IPS-18c (cell line): Measurements from ENCODE around the gene DUSP22.

Source experiments
- H3K4me3 ChIP-seq: 2 replicates; pipeline ENCODE4 v1.7.0; 2013; ENCODE audit warnings: low read depth, mild to moderate bottlenecking, low read length, moderate library complexity; ENCODE audit not compliant: insufficient read depth
- H3K9me3 ChIP-seq: one replicate; pipeline ENCODE4 v1.6.1; 2013; ENCODE audit warnings: mild to moderate bottlenecking, low read length, moderate library complexity; ENCODE audit not compliant: control insufficient read depth, insufficient read depth

The DUSP22 gene

GRCh38 chr6:383856-384255 is 91.6 kb downstream of the DUSP22 start:
- no peak overlapping the region for H3K4me3 ChIP-seq

GRCh38 chr6:384898-385297 is 92.6 kb downstream of the DUSP22 start:
- peaks cover 2% of the 10 kb centered on the region for H3K9me3 ChIP-seq
- no peak overlapping the region for H3K4me3 ChIP-seq

More at GRCh38 chr6:383856-384255, 91.6 kb downstream of the DUSP22 start:
- peaks cover 2% of the 10 kb centered on the region for H3K9me3 ChIP-seq

- Histone ChIP-seq H3K4me3 (no peak overlapping the region), H3K9me3 (peaks cover 2% of the 10 kb centered on the region)
Measured at GRCh38 chr6:385614-386013, 93.3 kb downstream of the DUSP22 start.

GRCh38 chr6:386688-387266 is 94.5 kb downstream of the DUSP22 start:
- no peak overlapping the region for H3K4me3 ChIP-seq

GRCh38 chr6:387293-387741 is 95.0 kb downstream of the DUSP22 start:
- Histone ChIP-seq H3K4me3 (no peak overlapping the region), H3K9me3 (peaks cover 2% of the 10 kb centered on the region)

More at GRCh38 chr6:386688-387266, 94.5 kb downstream of the DUSP22 start:
- H3K9me3 ChIP-seq: peaks cover 2% of the 10 kb centered on the region

GRCh38 chr6:388202-388903 is 96.1 kb downstream of the DUSP22 start:
- Histone ChIP-seq H3K9me3 (peaks cover 2% of the 10 kb centered on the region), H3K4me3 (no peak overlapping the region)

GRCh38 chr6:389143-389542 is 96.9 kb downstream of the DUSP22 start:
- Histone ChIP-seq H3K4me3 (no peak overlapping the region), H3K9me3 (peaks cover 2% of the 10 kb centered on the region)

GRCh38 chr6:389622-390021 is 97.3 kb downstream of the DUSP22 start:
- Histone ChIP-seq H3K4me3 (no peak overlapping the region; the same call in 1 of the 2 replicates), H3K9me3 (peaks cover 2% of the 10 kb centered on the region)

- Histone ChIP-seq H3K9me3 (no peaks in the 10 kb centered on the region), H3K4me3 (peak overlapping the region; percentile 52)
Measured at GRCh38 chr6:390914-391558, 98.7 kb downstream of the DUSP22 start.

GRCh38 chr6:391559-392440 is 99.5 kb downstream of the DUSP22 start, which contains the start of gene IRF4:
Gene IRF4 (plus strand): TSS chr6:391752. CDS start chr6:393153, 1,401 bp downstream.
- H3K9me3 ChIP-seq: no peaks in the 10 kb centered on the region
- H3K4me3 ChIP-seq: peak within 1 kb of the TSS; percentile 58

- H3K4me3 ChIP-seq: peak overlapping the region; percentile 58
- H3K9me3 ChIP-seq: no peaks in the 10 kb centered on the region
Measured at GRCh38 chr6:392441-393390, 100.4 kb downstream of the DUSP22 start.

GRCh38 chr6:393391-394221 is 101.3 kb downstream of the DUSP22 start:
- Histone ChIP-seq H3K9me3 (no peaks in the 10 kb centered on the region), H3K4me3 (peak overlapping the region; percentile 58)

GRCh38 chr6:394641-395289 is 102.5 kb downstream of the DUSP22 start:
- no peak overlapping the region for H3K4me3 ChIP-seq
- no peaks in the 10 kb centered on the region for H3K9me3 ChIP-seq

- Histone ChIP-seq H3K4me3 (no peak overlapping the region), H3K9me3 (no peaks in the 10 kb centered on the region)
Measured at GRCh38 chr6:395432-396125, 103.3 kb downstream of the DUSP22 start.

- Histone ChIP-seq H3K9me3 (no peaks in the 10 kb centered on the region), H3K4me3 (no peak overlapping the region)
Measured at GRCh38 chr6:396126-396520, 103.8 kb downstream of the DUSP22 start.
